GM23338 (cell line): ENCODE results near the gene RCAN1. TPM values are rescaled to one million over a fixed set of nuclear protein-coding genes. Genes with fewer than 3 reads are reported as not detected.

Source experiments
- ATAC-seq: fragments of 200-7000 bp; cut with Tn5 transposase; 3 replicates; pipeline ENCODE4 v1.9.1; 2020
- DNase-seq: peaks from one replicate; pipeline ENCODE4 v3.0.0-alpha.2; 2015; ENCODE audit warnings: low spot score
- H2AFZ ChIP-seq: fragments of 200-600 bp; sonication (generic); 2 replicates; pipeline ENCODE4 v1.8.0; 2016; ENCODE audit warnings: antibody characterized with exemption, mild to moderate bottlenecking, moderate library complexity
- H3F3A ChIP-seq: fragments of 200-600 bp; sonication (generic); replicated peaks from 2 replicates; pipeline ENCODE4 v1.8.0; 2017; ENCODE audit warnings: antibody characterized with exemption, mixed run types, low read depth
- H3K27ac ChIP-seq: fragments of 200-600 bp; sonication (generic); 2 replicates; pipeline ENCODE4 v1.6.1; 2016; ENCODE audit warnings: low read depth
- H3K27me3 ChIP-seq: fragments of 200-600 bp; sonication (generic); 2 replicates; pipeline ENCODE4 v1.8.0; 2016; ENCODE audit warnings: mild to moderate bottlenecking, mixed run types, moderate library complexity; ENCODE audit not compliant: insufficient read depth
- H3K36me3 ChIP-seq: fragments of 200-600 bp; sonication (generic); 2 replicates; pipeline ENCODE4 v1.8.0; 2016; ENCODE audit warnings: mild to moderate bottlenecking; ENCODE audit not compliant: insufficient read depth
- H3K4me1 ChIP-seq: fragments of 200-600 bp; sonication (generic); 2 replicates; pipeline ENCODE4 v1.8.0; 2016; ENCODE audit warnings: mild to moderate bottlenecking, moderate library complexity; ENCODE audit not compliant: insufficient read depth
- H3K4me2 ChIP-seq: fragments of 200-600 bp; sonication (generic); 2 replicates; pipeline ENCODE4 v1.7.1; 2017; ENCODE audit warnings: mixed run types
- H3K4me3 ChIP-seq: fragments of 200-600 bp; sonication (generic); 2 replicates; pipeline ENCODE4 v1.6.1; 2016; ENCODE audit warnings: mixed run types
- H3K79me2 ChIP-seq: fragments of 200-600 bp; sonication (generic); replicated peaks from 2 replicates; pipeline ENCODE4 v1.8.0; 2017; ENCODE audit warnings: mild to moderate bottlenecking; ENCODE audit not compliant: insufficient read depth
- H3K9me2 ChIP-seq: fragments of 200-600 bp; sonication (generic); 2 replicates; pipeline ENCODE4 v1.8.0; 2017; ENCODE audit not compliant: insufficient read depth
- H4K20me1 ChIP-seq: fragments of 200-600 bp; sonication (generic); replicated peaks from 2 replicates; pipeline ENCODE4 v1.8.0; 2017; ENCODE audit warnings: mild to moderate bottlenecking; ENCODE audit not compliant: insufficient read depth
- H3K27ac Mint-ChIP-seq: 2 replicates; pipeline ENCODE4 v1.8.0; 2020; ENCODE audit warnings: inconsistent platforms, mild to moderate bottlenecking, moderate library complexity, mixed read lengths
- H3K27me3 Mint-ChIP-seq: 3 replicates; pipeline ENCODE4 v1.8.0; 2022; ENCODE audit warnings: low read depth, mild to moderate bottlenecking, moderate library complexity, mixed read lengths, inconsistent platforms; ENCODE audit not compliant: insufficient read depth, poor library complexity
- H3K36me3 Mint-ChIP-seq: 3 replicates; pipeline ENCODE4 v1.8.0; 2021; ENCODE audit warnings: low read depth, mild to moderate bottlenecking, inconsistent platforms, moderate library complexity, mixed read lengths
- H3K4me1 Mint-ChIP-seq: 3 replicates; pipeline ENCODE4 v1.8.0; 2020; ENCODE audit warnings: mild to moderate bottlenecking, inconsistent platforms, mixed read lengths
- H3K4me3 Mint-ChIP-seq: 3 replicates; pipeline ENCODE4 v1.8.0; 2021; ENCODE audit warnings: moderate library complexity, mild to moderate bottlenecking, inconsistent platforms, mixed read lengths
- H3K9me3 Mint-ChIP-seq: 3 replicates; pipeline ENCODE4 v1.8.0; 2020; ENCODE audit warnings: moderate library complexity, mild to moderate bottlenecking, inconsistent platforms, mixed read lengths
- CREB1 ChIP-seq: fragments of 250-450 bp; sonication (Bioruptor Pico); IDR thresholded peaks from 2 replicates; pipeline ENCODE4 v1.5.0; 2020; ENCODE audit warnings: low read depth, mild to moderate bottlenecking, moderate library complexity
- EZH2 ChIP-seq: fragments of 200-600 bp; sonication (generic); IDR thresholded peaks from one replicate; pipeline ENCODE4 v1.8.0; 2017; ENCODE audit warnings: antibody characterized with exemption, mild to moderate bottlenecking, low read depth; ENCODE audit not compliant: unreplicated experiment
- JUNB ChIP-seq: IDR thresholded peaks from one replicate; pipeline ENCODE4 v1.6.1; 2016; ENCODE audit warnings: antibody characterized with exemption; ENCODE audit not compliant: unreplicated experiment
- NANOG ChIP-seq: IDR thresholded peaks from 2 replicates; pipeline ENCODE4 v1.6.1; 2016; ENCODE audit warnings: antibody characterized with exemption, borderline replicate concordance
- POLR2AphosphoS5 ChIP-seq: IDR thresholded peaks from 2 replicates; pipeline ENCODE4 v1.6.1; 2016; ENCODE audit warnings: antibody characterized with exemption, low read depth
- ZNF114 ChIP-seq: fragments of 250-450 bp; sonication (Bioruptor Pico); IDR thresholded peaks from 2 replicates; pipeline ENCODE4 v1.5.0; 2020; ENCODE audit warnings: mild to moderate bottlenecking, moderate library complexity
- ZNF331 ChIP-seq: fragments of 250-450 bp; sonication (Bioruptor Pico); IDR thresholded peaks from 2 replicates; pipeline ENCODE4 v1.5.0; 2020; ENCODE audit warnings: low read depth, mild to moderate bottlenecking, moderate library complexity
- polyA plus RNA-seq: library from polyadenylated mRNA; unstranded; fragments of >200 nt; fragmentation: Nextera tagmentation; extraction: Ambion mirVana; gene quantifications from 2 replicates; pipeline ENCODE4 v1.2.1, GENCODE V29; 2016
- total RNA-seq: library from RNA; depleted of rRNA; stranded (reverse); fragments of >200 nt; shearing (Covaris generic); gene quantifications from 2 replicates; pipeline ENCODE4 v1.2.3, GENCODE V29; 2014
- TF ChIP-seq, protein P1 (sequence below): fragments of 250-450 bp; sonication (Bioruptor Pico); IDR thresholded peaks from 2 replicates; pipeline ENCODE4 v1.5.0; 2020; ENCODE audit warnings: mild to moderate bottlenecking, moderate library complexity
- TF ChIP-seq, protein P2 (sequence below): IDR thresholded peaks from one replicate; pipeline ENCODE4 v1.6.1; 2018; ENCODE audit warnings: antibody characterized with exemption; ENCODE audit not compliant: unreplicated experiment
- TF ChIP-seq, protein P3 (sequence below): IDR thresholded peaks from 2 replicates; pipeline ENCODE4 v1.6.1; 2016; ENCODE audit warnings: antibody characterized with exemption

RCAN1 gene
- total and polyA plus RNA-seq, 2 experiments from 2014 or later: 3.7 to 5.2 TPM

DNA sequence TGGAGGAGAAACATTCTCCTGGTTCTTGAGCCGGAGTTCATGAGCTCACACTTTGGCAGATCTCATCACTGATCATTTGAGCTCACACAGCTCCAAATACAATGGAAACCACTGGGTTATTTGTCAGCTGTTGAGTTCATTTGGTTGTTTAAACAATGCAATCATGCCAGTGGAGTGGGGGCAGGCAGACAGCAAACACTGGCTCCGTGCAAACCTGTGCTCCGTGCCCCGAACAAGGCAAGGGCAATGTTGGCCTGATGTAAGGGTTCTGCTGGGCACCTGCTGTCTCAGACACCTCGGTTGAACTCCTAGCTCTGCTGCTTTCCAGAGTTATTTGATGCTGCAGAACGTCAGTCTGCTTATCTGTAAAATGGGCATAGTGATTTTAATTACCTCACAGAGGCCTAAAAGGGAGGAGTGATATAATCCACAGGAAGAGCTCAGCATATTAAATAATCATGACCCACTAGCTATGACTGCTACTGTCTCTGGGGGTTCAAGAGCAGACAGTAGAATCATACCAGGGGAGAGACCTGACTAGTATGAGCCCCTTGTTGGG, 33.9 kb upstream of the RCAN1 start:
- Histone ChIP-seq H3K79me2 (no peaks in the 10 kb centered on the region), H3K9me2 (no peaks in the 10 kb centered on the region; the same call in 1 of the 2 replicates), H2AFZ (no peak overlapping the region), H4K20me1 (no peaks in the 10 kb centered on the region), H3K4me3 (no peak overlapping the region), H3K36me3 (no peaks in the 10 kb centered on the region), H3K4me1 (no peaks in the 10 kb centered on the region), H3F3A (no peaks in the 10 kb centered on the region), H3K27me3 (no peaks in the 10 kb centered on the region), H3K27ac (no peak overlapping the region), H3K4me2 (no peak overlapping the region)
- H3K4me1 Mint-ChIP-seq: no peaks in the 10 kb centered on the region
- peaks cover 5% of the 10 kb centered on the region; the same call in 2 of the 3 replicates for H3K9me3 Mint-ChIP-seq
- H3K27ac Mint-ChIP-seq: no peak overlapping the region
- no peaks in the 10 kb centered on the region; the same call in 2 of the 3 replicates for H3K36me3 Mint-ChIP-seq
- TF ChIP-seq ZNF331 (CRISPR knock-in tag) (no peak), POLR2AphosphoS5 (no peak), EZH2 (no peak), CREB1 (no peak), JUNB (no peak), NANOG (no peak), ZNF114 (CRISPR knock-in tag) (no peak)
- TF ChIP-seq, protein P1, sequence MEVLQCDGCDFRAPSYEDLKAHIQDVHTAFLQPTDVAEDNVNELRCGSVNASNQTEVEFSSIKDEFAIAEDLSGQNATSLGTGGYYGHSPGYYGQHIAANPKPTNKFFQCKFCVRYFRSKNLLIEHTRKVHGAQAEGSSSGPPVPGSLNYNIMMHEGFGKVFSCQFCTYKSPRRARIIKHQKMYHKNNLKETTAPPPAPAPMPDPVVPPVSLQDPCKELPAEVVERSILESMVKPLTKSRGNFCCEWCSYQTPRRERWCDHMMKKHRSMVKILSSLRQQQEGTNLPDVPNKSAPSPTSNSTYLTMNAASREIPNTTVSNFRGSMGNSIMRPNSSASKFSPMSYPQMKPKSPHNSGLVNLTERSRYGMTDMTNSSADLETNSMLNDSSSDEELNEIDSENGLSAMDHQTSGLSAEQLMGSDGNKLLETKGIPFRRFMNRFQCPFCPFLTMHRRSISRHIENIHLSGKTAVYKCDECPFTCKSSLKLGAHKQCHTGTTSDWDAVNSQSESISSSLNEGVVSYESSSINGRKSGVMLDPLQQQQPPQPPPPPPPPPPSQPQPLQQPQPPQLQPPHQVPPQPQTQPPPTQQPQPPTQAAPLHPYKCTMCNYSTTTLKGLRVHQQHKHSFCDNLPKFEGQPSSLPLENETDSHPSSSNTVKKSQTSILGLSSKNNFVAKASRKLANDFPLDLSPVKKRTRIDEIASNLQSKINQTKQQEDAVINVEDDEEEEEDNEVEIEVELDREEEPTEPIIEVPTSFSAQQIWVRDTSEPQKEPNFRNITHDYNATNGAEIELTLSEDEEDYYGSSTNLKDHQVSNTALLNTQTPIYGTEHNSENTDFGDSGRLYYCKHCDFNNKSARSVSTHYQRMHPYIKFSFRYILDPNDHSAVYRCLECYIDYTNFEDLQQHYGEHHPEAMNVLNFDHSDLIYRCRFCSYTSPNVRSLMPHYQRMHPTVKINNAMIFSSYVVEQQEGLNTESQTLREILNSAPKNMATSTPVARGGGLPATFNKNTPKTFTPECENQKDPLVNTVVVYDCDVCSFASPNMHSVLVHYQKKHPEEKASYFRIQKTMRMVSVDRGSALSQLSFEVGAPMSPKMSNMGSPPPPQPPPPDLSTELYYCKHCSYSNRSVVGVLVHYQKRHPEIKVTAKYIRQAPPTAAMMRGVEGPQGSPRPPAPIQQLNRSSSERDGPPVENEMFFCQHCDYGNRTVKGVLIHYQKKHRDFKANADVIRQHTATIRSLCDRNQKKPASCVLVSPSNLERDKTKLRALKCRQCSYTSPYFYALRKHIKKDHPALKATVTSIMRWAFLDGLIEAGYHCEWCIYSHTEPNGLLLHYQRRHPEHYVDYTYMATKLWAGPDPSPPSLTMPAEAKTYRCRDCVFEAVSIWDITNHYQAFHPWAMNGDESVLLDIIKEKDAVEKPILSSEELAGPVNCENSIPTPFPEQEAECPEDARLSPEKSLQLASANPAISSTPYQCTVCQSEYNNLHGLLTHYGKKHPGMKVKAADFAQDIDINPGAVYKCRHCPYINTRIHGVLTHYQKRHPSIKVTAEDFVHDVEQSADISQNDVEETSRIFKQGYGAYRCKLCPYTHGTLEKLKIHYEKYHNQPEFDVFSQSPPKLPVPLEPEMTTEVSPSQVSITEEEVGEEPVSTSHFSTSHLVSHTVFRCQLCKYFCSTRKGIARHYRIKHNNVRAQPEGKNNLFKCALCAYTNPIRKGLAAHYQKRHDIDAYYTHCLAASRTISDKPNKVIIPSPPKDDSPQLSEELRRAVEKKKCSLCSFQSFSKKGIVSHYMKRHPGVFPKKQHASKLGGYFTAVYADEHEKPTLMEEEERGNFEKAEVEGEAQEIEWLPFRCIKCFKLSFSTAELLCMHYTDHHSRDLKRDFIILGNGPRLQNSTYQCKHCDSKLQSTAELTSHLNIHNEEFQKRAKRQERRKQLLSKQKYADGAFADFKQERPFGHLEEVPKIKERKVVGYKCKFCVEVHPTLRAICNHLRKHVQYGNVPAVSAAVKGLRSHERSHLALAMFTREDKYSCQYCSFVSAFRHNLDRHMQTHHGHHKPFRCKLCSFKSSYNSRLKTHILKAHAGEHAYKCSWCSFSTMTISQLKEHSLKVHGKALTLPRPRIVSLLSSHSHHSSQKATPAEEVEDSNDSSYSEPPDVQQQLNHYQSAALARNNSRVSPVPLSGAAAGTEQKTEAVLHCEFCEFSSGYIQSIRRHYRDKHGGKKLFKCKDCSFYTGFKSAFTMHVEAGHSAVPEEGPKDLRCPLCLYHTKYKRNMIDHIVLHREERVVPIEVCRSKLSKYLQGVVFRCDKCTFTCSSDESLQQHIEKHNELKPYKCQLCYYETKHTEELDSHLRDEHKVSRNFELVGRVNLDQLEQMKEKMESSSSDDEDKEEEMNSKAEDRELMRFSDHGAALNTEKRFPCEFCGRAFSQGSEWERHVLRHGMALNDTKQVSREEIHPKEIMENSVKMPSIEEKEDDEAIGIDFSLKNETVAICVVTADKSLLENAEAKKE (CRISPR knock-in tag): no peak
- TF ChIP-seq, protein P2, sequence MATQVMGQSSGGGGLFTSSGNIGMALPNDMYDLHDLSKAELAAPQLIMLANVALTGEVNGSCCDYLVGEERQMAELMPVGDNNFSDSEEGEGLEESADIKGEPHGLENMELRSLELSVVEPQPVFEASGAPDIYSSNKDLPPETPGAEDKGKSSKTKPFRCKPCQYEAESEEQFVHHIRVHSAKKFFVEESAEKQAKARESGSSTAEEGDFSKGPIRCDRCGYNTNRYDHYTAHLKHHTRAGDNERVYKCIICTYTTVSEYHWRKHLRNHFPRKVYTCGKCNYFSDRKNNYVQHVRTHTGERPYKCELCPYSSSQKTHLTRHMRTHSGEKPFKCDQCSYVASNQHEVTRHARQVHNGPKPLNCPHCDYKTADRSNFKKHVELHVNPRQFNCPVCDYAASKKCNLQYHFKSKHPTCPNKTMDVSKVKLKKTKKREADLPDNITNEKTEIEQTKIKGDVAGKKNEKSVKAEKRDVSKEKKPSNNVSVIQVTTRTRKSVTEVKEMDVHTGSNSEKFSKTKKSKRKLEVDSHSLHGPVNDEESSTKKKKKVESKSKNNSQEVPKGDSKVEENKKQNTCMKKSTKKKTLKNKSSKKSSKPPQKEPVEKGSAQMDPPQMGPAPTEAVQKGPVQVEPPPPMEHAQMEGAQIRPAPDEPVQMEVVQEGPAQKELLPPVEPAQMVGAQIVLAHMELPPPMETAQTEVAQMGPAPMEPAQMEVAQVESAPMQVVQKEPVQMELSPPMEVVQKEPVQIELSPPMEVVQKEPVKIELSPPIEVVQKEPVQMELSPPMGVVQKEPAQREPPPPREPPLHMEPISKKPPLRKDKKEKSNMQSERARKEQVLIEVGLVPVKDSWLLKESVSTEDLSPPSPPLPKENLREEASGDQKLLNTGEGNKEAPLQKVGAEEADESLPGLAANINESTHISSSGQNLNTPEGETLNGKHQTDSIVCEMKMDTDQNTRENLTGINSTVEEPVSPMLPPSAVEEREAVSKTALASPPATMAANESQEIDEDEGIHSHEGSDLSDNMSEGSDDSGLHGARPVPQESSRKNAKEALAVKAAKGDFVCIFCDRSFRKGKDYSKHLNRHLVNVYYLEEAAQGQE: no peak
- TF ChIP-seq, protein P3, sequence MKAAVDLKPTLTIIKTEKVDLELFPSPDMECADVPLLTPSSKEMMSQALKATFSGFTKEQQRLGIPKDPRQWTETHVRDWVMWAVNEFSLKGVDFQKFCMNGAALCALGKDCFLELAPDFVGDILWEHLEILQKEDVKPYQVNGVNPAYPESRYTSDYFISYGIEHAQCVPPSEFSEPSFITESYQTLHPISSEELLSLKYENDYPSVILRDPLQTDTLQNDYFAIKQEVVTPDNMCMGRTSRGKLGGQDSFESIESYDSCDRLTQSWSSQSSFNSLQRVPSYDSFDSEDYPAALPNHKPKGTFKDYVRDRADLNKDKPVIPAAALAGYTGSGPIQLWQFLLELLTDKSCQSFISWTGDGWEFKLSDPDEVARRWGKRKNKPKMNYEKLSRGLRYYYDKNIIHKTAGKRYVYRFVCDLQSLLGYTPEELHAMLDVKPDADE: no peak
- ATAC-seq (no peak), DNase-seq (no peak)
- peaks cover 8% of the 10 kb centered on the region for H3K27me3 Mint-ChIP-seq
- H3K4me3 Mint-ChIP-seq: no peak overlapping the region
